GM18508 (cell line): ENCODE results near the gene INTS6.

Experiments used
- ATAC-seq: cut with Tn5 transposase; IDR thresholded peaks from one replicate; pipeline ENCODE4 v1.9.1; 2021; ENCODE audit warnings: moderate number of reproducible peaks; ENCODE audit not compliant: insufficient read depth, unreplicated experiment

INTS6 gene

GRCh38 chr13:51326777-51327176 is 126.1 kb downstream of the INTS6 start:
- ATAC-seq, result no peak

GRCh38 chr13:51325837-51326236 is 127.0 kb downstream of the INTS6 start:
- no peak for ATAC-seq

- ATAC-seq, result no peak
These were observed 128.0 kb downstream of the INTS6 start for GRCh38 chr13:51324714-51325420.

GRCh38 chr13:51323824-51324511 is 128.9 kb downstream of the INTS6 start:
- no peak for ATAC-seq

GRCh38 chr13:51322826-51323225 is 130.0 kb downstream of the INTS6 start:
- no peak for ATAC-seq

GRCh38 chr13:51321836-51322235 is 131.0 kb downstream of the INTS6 start:
- ATAC-seq, result no peak

GRCh38 chr13:51318876-51319275 is 134.0 kb downstream of the INTS6 start:
- ATAC-seq, result no peak

GRCh38 chr13:51318015-51318414 is 134.8 kb downstream of the INTS6 start:
- no peak for ATAC-seq

GRCh38 chr13:51317262-51317661 is 135.6 kb downstream of the INTS6 start:
- no peak for ATAC-seq

GRCh38 chr13:51313619-51314018 is 139.2 kb downstream of the INTS6 start:
- ATAC-seq, result no peak

GRCh38 chr13:51311957-51312520 is 140.8 kb downstream of the INTS6 start:
- ATAC-seq, result no peak
